ENCODE results near the gene PAOX.

Gene PAOX

GRCh38 chr10:133347710-133348517 is 31.1 kb upstream of the PAOX start:
- Histone ChIP-seq H3K27me3 (ENCODE audit: insufficient read depth, low read length, poor library complexity) (no peaks in the 10 kb centered on the region), H3K4me3 (ENCODE audit: low read depth in 1 of 2, low read length in 2 of 2) (no peak overlapping the region), H3K79me2 (ENCODE audit: insufficient read depth, low read length) (no peaks in the 10 kb centered on the region), H3K9me3 (ENCODE audit: insufficient read depth, low read length, severe bottlenecking) (no peaks in the 10 kb centered on the region), H4K20me1 (ENCODE audit: insufficient read depth, low read length) (no peaks in the 10 kb centered on the region; the same call in 1 of the 2 replicates), H3K4me1 (ENCODE audit: insufficient read depth, low read length) (no peaks in the 10 kb centered on the region), H3K9ac (ENCODE audit: low read depth, low read length) (no peak overlapping the region), H2AFZ (ENCODE audit: low read depth, low read length) (no peak overlapping the region), H3K27ac (ENCODE audit: low read length) (no peak overlapping the region), H3K4me2 (ENCODE audit: insufficient read depth, low read length) (no peak overlapping the region), H3K36me3 (ENCODE audit: insufficient read depth, low read length) (no peaks in the 10 kb centered on the region)
- ATAC-seq (ENCODE audit: insufficient read depth, low read depth), result no peak
- TF ChIP-seq EZH2 (IDR thresholded peaks at IDR 0.05; ENCODE audit: borderline replicate concordance, low read depth, low read length, severe bottlenecking) (no peak), CTCF (IDR thresholded peaks at IDR 0.05; ENCODE audit: borderline replicate concordance, extremely low read depth, low read length, poor library complexity, severe bottlenecking) (no peak)
- no peak for DNase-seq

GRCh38 chr10:133349160-133349568 is 29.9 kb upstream of the PAOX start:
- no peak overlapping the region for H2AFZ ChIP-seq (ENCODE audit: low read depth, low read length)
- no peak overlapping the region for H3K4me2 ChIP-seq (ENCODE audit: insufficient read depth, low read length)
- H4K20me1 ChIP-seq (ENCODE audit: insufficient read depth, low read length), result no peaks in the 10 kb centered on the region; the same call in 1 of the 2 replicates
- H3K4me1 ChIP-seq (ENCODE audit: insufficient read depth, low read length), result no peaks in the 10 kb centered on the region
- H3K27ac ChIP-seq (ENCODE audit: low read length), result no peak overlapping the region
- no peaks in the 10 kb centered on the region for H3K9me3 ChIP-seq (ENCODE audit: insufficient read depth, low read length, severe bottlenecking)
- H3K9ac ChIP-seq (ENCODE audit: low read depth, low read length), result no peak overlapping the region
- DNase-seq, result no peak
- ATAC-seq (ENCODE audit: insufficient read depth, low read depth), result 0 out of 3 replicates have a peak, but pooled peaks have one; percentile 11
- TF ChIP-seq CTCF (IDR thresholded peaks at IDR 0.05; ENCODE audit: borderline replicate concordance, extremely low read depth, low read length, poor library complexity, severe bottlenecking) (no peak), EZH2 (IDR thresholded peaks at IDR 0.05; ENCODE audit: borderline replicate concordance, low read depth, low read length, severe bottlenecking) (no peak)
- no peaks in the 10 kb centered on the region for H3K36me3 ChIP-seq (ENCODE audit: insufficient read depth, low read length)
- H3K4me3 ChIP-seq (ENCODE audit: low read depth in 1 of 2, low read length in 2 of 2), result no peak overlapping the region
- no peaks in the 10 kb centered on the region for H3K27me3 ChIP-seq (ENCODE audit: insufficient read depth, low read length, poor library complexity)
- no peaks in the 10 kb centered on the region for H3K79me2 ChIP-seq (ENCODE audit: insufficient read depth, low read length)

DNA sequence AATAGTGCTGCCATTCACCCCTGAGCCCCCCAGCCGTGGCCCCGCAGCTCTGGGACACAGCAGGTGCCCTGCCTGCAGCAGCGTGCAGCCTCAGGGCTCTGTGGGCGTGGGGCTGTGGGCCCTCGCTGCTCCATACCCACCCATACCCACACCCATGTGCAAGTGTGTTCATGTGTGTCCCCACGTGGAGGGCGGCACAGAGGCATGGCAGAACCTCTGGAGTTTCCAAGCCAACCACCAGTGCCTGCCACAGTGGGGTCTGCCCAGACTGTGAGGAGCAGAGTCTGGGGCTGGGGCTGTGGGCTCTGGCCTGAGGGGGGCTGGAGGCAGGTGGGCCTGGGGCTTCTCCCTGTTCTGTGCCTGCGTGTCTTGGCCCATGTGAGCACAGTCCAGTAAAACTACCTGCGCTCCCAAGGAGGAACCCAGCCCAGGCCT is 29.5 kb upstream of the PAOX start:
- no peak overlapping the region for H2AFZ ChIP-seq (ENCODE audit: low read depth, low read length)
- H3K27me3 ChIP-seq (ENCODE audit: insufficient read depth, low read length, poor library complexity), result no peaks in the 10 kb centered on the region
- no peak overlapping the region for H3K4me3 ChIP-seq (ENCODE audit: low read depth in 1 of 2, low read length in 2 of 2)
- no peaks in the 10 kb centered on the region for H3K79me2 ChIP-seq (ENCODE audit: insufficient read depth, low read length)
- ATAC-seq (ENCODE audit: insufficient read depth, low read depth) (0 out of 3 replicates have a peak, but pooled peaks have one; percentile 4), DNase-seq (no peak)
- no peak for TF ChIP-seq CTCF (IDR thresholded peaks at IDR 0.05; ENCODE audit: borderline replicate concordance, extremely low read depth, low read length, poor library complexity, severe bottlenecking)
- TF ChIP-seq EZH2 (IDR thresholded peaks at IDR 0.05; ENCODE audit: borderline replicate concordance, low read depth, low read length, severe bottlenecking), result no peak
- no peaks in the 10 kb centered on the region; the same call in 1 of the 2 replicates for H4K20me1 ChIP-seq (ENCODE audit: insufficient read depth, low read length)
- no peaks in the 10 kb centered on the region for H3K4me1 ChIP-seq (ENCODE audit: insufficient read depth, low read length)
- H3K9ac ChIP-seq (ENCODE audit: low read depth, low read length), result no peak overlapping the region
- no peaks in the 10 kb centered on the region for H3K36me3 ChIP-seq (ENCODE audit: insufficient read depth, low read length)
- H3K27ac ChIP-seq (ENCODE audit: low read length), result no peak overlapping the region
- H3K9me3 ChIP-seq (ENCODE audit: insufficient read depth, low read length, severe bottlenecking), result no peaks in the 10 kb centered on the region
- no peak overlapping the region for H3K4me2 ChIP-seq (ENCODE audit: insufficient read depth, low read length)

Data from DND-41 (cell line).